Islet precursor cell (in vitro differentiated cells): Measurements from ENCODE around the gene PITPNC1.

ENCODE experiments used
- DNase-seq: peaks from one replicate; pipeline ENCODE4 v3.0.0-alpha.2; 2018

PITPNC1 gene

GRCh38 chr17:67435786-67436185, 58.7 kb downstream of the PITPNC1 start:
- no peak for DNase-seq

GRCh38 chr17:67436233-67436632, 59.2 kb downstream of the PITPNC1 start:
- DNase-seq: peak; percentile 59

- no peak for DNase-seq
These were observed 61.6 kb downstream of the PITPNC1 start for GRCh38 chr17:67438667-67439066.

- no peak for DNase-seq
These were observed 62.2 kb downstream of the PITPNC1 start for GRCh38 chr17:67439269-67439668.

- no peak for DNase-seq
These were observed 63.4 kb downstream of the PITPNC1 start for GRCh38 chr17:67440277-67441051.

- peak; percentile 97 for DNase-seq
These were observed 64.2 kb downstream of the PITPNC1 start for GRCh38 chr17:67441052-67441895.

- no peak for DNase-seq
These were observed 64.8 kb downstream of the PITPNC1 start for GRCh38 chr17:67441896-67442219.

GRCh38 chr17:67442787-67443624, 65.9 kb downstream of the PITPNC1 start:
- DNase-seq: no peak

- DNase-seq: no peak
These were observed 67.0 kb downstream of the PITPNC1 start for GRCh38 chr17:67443931-67444595.

- DNase-seq: no peak
These were observed 71.4 kb downstream of the PITPNC1 start for GRCh38 chr17:67448449-67448848.

- no peak for DNase-seq
These were observed 72.0 kb downstream of the PITPNC1 start for GRCh38 chr17:67449065-67449464.

- no peak for DNase-seq
These were observed 73.0 kb downstream of the PITPNC1 start for GRCh38 chr17:67449845-67450755.

GRCh38 chr17:67452681-67453554, 75.8 kb downstream of the PITPNC1 start:
- no peak for DNase-seq

- no peak for DNase-seq
These were observed 79.0 kb downstream of the PITPNC1 start for GRCh38 chr17:67456103-67456502.

GRCh38 chr17:67456889-67457288, 79.8 kb downstream of the PITPNC1 start:
- no peak for DNase-seq

- no peak for DNase-seq
These were observed 81.1 kb downstream of the PITPNC1 start for GRCh38 chr17:67458203-67458602.

GRCh38 chr17:67459985-67460384, 82.9 kb downstream of the PITPNC1 start:
- DNase-seq: no peak

GRCh38 chr17:67461228-67461780, 84.2 kb downstream of the PITPNC1 start:
- DNase-seq: no peak

GRCh38 chr17:67461876-67462275, 84.8 kb downstream of the PITPNC1 start:
- no peak for DNase-seq

GRCh38 chr17:67466251-67466796, 89.2 kb downstream of the PITPNC1 start:
- DNase-seq: no peak
